MM.1S (cell line): ENCODE data around the gene MYO10.

ENCODE experiments used
- DNase-seq: peaks from one replicate; pipeline ENCODE4 v3.0.0-alpha.2; 2015
- H2AFZ ChIP-seq: fragments of 300-600 bp; sonication (generic); 2 replicates; pipeline ENCODE4 v1.6.0; 2016; ENCODE audit warnings: antibody characterized with exemption, low read length
- H3F3A ChIP-seq: fragments of 300-600 bp; sonication (generic); 2 replicates; pipeline ENCODE4 v1.6.1; 2016; ENCODE audit warnings: mild to moderate bottlenecking, antibody characterized with exemption, low read length, moderate library complexity, mixed read lengths; ENCODE audit not compliant: insufficient read depth
- H3K27ac ChIP-seq: fragments of 300-600 bp; sonication (generic); 2 replicates; pipeline ENCODE4 v1.5.1; 2016; ENCODE audit warnings: mild to moderate bottlenecking, low read length
- H3K27me3 ChIP-seq: fragments of 300-600 bp; sonication (generic); replicated peaks from 2 replicates; pipeline ENCODE4 v1.6.0; 2016; ENCODE audit warnings: low read length; ENCODE audit not compliant: insufficient read depth
- H3K36me3 ChIP-seq: fragments of 300-600 bp; sonication (generic); replicated peaks from 2 replicates; pipeline ENCODE4 v1.6.1; 2016; ENCODE audit warnings: mild to moderate bottlenecking, low read length, mixed read lengths; ENCODE audit not compliant: insufficient read depth
- H3K4me1 ChIP-seq: fragments of 300-600 bp; sonication (generic); 2 replicates; pipeline ENCODE4 v1.6.1; 2016; ENCODE audit warnings: low read length, mixed read lengths
- H3K4me2 ChIP-seq: fragments of 300-600 bp; sonication (generic); 2 replicates; pipeline ENCODE4 v1.6.0; 2016; ENCODE audit warnings: low read depth, low read length
- H3K4me3 ChIP-seq: fragments of 300-600 bp; sonication (generic); 2 replicates; pipeline ENCODE4 v1.5.1; 2016; ENCODE audit warnings: low read length, mixed read lengths
- H3K79me2 ChIP-seq: fragments of 300-600 bp; sonication (generic); 2 replicates; pipeline ENCODE4 v1.6.1; 2016; ENCODE audit warnings: mixed run types, low read length, mixed read lengths
- H3K9ac ChIP-seq: fragments of 300-600 bp; sonication (generic); 2 replicates; pipeline ENCODE4 v1.6.1; 2016; ENCODE audit warnings: low read length, mixed read lengths
- H3K9me2 ChIP-seq: fragments of 300-600 bp; sonication (generic); replicated peaks from 2 replicates; pipeline ENCODE4 v1.6.1; 2016; ENCODE audit warnings: mild to moderate bottlenecking, low read length, mixed read lengths; ENCODE audit not compliant: insufficient read depth
- H3K9me3 ChIP-seq: fragments of 300-600 bp; sonication (generic); replicated peaks from 2 replicates; pipeline ENCODE4 v1.6.1; 2016; ENCODE audit warnings: mild to moderate bottlenecking, low read length, mixed read lengths; ENCODE audit not compliant: insufficient read depth
- H4K20me1 ChIP-seq: fragments of 300-600 bp; sonication (generic); 2 replicates; pipeline ENCODE4 v1.6.1; 2016; ENCODE audit warnings: mild to moderate bottlenecking, low read length, moderate library complexity, mixed read lengths; ENCODE audit not compliant: insufficient read depth
- EZH2 ChIP-seq: fragments of 300-600 bp; sonication (generic); optimal IDR thresholded peaks from 2 replicates; pipeline ENCODE3; 2017; ENCODE audit warnings: low read depth, mild to moderate bottlenecking, antibody characterized with exemption, low read length, mixed read lengths
- EZH2phosphoT487 ChIP-seq: fragments of 300-600 bp; sonication (generic); IDR thresholded peaks from 2 replicates; pipeline ENCODE4 v1.6.1; 2018; ENCODE audit warnings: antibody characterized with exemption, low read length
- TF ChIP-seq, protein P1 (sequence below): fragments of 300-600 bp; sonication (generic); IDR thresholded peaks from 2 replicates; pipeline ENCODE4 v1.5.1; 2016; ENCODE audit warnings: antibody characterized with exemption, low read length, mixed read lengths

MYO10 gene

DNA sequence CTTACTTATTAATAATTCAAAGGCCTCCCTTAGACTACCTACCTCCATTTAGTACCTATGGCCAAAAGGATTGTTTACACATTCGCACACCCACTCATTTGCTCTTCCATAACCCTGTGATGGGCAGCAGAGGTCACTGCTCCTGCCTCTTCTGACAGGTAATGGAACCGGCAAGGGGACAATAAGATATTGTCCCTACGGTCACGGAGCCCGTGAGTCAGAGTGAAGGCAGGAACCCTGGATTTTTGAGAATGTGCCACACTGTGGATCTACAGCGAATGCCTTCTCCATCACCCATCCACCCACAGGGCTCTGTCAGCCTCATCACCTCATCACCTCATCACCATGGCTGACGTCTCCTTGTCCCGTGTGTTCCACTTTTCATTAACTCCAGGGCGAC lies 132.3 kb downstream of the MYO10 start:
- H3K9me3 ChIP-seq: no peaks in the 10 kb centered on the region
- H3K9ac ChIP-seq: no peak overlapping the region
- H3K27me3 ChIP-seq: no peaks in the 10 kb centered on the region
- TF ChIP-seq EZH2phosphoT487 (no peak), EZH2 (no peak)
- TF ChIP-seq, protein P1, sequence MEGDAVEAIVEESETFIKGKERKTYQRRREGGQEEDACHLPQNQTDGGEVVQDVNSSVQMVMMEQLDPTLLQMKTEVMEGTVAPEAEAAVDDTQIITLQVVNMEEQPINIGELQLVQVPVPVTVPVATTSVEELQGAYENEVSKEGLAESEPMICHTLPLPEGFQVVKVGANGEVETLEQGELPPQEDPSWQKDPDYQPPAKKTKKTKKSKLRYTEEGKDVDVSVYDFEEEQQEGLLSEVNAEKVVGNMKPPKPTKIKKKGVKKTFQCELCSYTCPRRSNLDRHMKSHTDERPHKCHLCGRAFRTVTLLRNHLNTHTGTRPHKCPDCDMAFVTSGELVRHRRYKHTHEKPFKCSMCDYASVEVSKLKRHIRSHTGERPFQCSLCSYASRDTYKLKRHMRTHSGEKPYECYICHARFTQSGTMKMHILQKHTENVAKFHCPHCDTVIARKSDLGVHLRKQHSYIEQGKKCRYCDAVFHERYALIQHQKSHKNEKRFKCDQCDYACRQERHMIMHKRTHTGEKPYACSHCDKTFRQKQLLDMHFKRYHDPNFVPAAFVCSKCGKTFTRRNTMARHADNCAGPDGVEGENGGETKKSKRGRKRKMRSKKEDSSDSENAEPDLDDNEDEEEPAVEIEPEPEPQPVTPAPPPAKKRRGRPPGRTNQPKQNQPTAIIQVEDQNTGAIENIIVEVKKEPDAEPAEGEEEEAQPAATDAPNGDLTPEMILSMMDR: no peak
- no peaks in the 10 kb centered on the region for H3K79me2 ChIP-seq
- no peak overlapping the region for H3K4me2 ChIP-seq
- DNase-seq: no peak
- no peaks in the 10 kb centered on the region for H3F3A ChIP-seq
- H3K4me3 ChIP-seq: no peak overlapping the region
- no peaks in the 10 kb centered on the region for H3K4me1 ChIP-seq
- H4K20me1 ChIP-seq: no peaks in the 10 kb centered on the region
- no peaks in the 10 kb centered on the region for H3K36me3 ChIP-seq
- H3K27ac ChIP-seq: no peak overlapping the region
- H3K9me2 ChIP-seq: no peaks in the 10 kb centered on the region
- H2AFZ ChIP-seq: no peak overlapping the region

DNA sequence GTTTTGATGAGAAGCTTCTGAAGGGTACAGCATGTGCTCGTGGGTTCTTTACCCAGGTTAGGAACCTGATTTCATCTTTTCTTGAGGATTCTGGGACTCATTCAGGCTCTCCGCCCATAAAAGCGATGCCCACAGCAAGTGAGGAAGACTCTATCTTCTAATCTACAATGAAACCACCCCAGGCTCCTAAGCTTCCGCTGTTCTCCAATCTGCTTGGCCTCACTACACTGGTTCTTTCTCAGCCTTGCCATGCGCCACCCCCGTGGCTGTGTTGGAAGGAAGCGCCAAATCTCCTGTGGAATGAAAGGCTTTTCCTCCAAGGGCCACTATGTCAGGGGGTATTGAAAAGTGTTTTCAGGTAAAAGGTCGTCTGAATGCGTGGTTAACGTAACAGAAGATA lies 135.6 kb downstream of the MYO10 start:
- TF ChIP-seq, protein P1: no peak
- TF ChIP-seq EZH2 (no peak), EZH2phosphoT487 (no peak)
- Histone ChIP-seq H3K9me3 (no peaks in the 10 kb centered on the region), H4K20me1 (no peaks in the 10 kb centered on the region), H3K27me3 (no peaks in the 10 kb centered on the region), H3F3A (no peaks in the 10 kb centered on the region), H3K4me3 (no peak overlapping the region), H3K36me3 (no peaks in the 10 kb centered on the region), H2AFZ (no peak overlapping the region), H3K79me2 (no peaks in the 10 kb centered on the region), H3K9me2 (no peaks in the 10 kb centered on the region), H3K27ac (no peak overlapping the region), H3K4me1 (no peaks in the 10 kb centered on the region), H3K4me2 (no peak overlapping the region), H3K9ac (no peak overlapping the region)
- no peak for DNase-seq

DNA sequence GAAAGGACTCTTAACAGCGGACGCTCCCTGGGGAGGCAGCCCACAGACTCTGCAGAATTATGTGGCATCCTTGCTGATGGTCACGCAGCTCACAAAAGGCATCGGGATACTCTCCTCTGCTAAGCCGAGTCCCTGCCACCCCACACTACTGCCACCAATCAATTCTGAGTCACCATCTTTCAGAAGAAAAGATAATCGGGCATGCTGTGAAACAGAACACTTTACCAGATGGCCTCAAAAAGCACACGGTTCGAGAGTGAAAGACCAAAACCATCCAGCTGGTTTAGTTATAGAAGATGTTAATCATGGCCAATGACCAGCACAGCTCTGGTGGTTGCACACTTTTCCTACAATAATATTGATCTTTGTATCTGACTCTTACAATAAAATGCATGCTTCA lies 136.3 kb downstream of the MYO10 start:
- no peak overlapping the region for H3K4me3 ChIP-seq
- no peaks in the 10 kb centered on the region for H4K20me1 ChIP-seq
- no peak overlapping the region for H3K9ac ChIP-seq
- TF ChIP-seq, protein P1: no peak
- TF ChIP-seq EZH2 (no peak), EZH2phosphoT487 (no peak)
- no peaks in the 10 kb centered on the region for H3K36me3 ChIP-seq
- no peaks in the 10 kb centered on the region for H3K4me1 ChIP-seq
- no peaks in the 10 kb centered on the region for H3F3A ChIP-seq
- H3K27me3 ChIP-seq: no peaks in the 10 kb centered on the region
- DNase-seq: no peak
- no peak overlapping the region for H3K27ac ChIP-seq
- H3K4me2 ChIP-seq: no peak overlapping the region
- H3K9me3 ChIP-seq: no peaks in the 10 kb centered on the region
- H3K9me2 ChIP-seq: no peaks in the 10 kb centered on the region
- no peaks in the 10 kb centered on the region for H3K79me2 ChIP-seq
- H2AFZ ChIP-seq: no peak overlapping the region
